ENCODE measurements around the gene ING3. TPM values are rescaled to one million over a fixed set of nuclear protein-coding genes. Genes with fewer than 3 reads are reported as not detected.

ING3 gene
- total and polyA plus RNA-seq, 2 of the 13 experiments (the other 11 are each of a cell fraction or from before 2014, with no cell fraction given): 6.9 to 12.8 TPM

DNA sequence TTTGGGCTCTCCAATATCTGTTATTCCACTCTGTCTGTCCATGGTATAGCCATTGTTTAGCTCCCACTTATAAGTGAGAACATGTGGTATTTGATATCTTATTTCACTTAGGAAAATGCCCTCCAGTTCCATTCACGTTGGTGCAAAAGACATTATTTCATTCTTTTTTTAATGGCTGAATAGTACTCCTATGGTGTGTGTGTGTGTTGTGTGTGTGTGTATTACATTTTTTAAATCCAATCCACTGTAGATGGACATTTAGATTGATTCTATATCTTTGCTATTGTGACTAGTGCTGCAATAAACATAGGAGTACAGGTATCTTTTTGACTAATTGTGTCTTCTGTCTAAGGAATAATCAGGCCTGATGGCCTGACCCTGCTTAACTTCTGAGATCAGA, 30.5 kb downstream of the ING3 start:
- CTCF ChIA-PET (ENCODE audit: low intra/inter-chr PET ratio, low total read pairs): no interaction called here
- ATAC-seq: no peak
- intact Hi-C loops (cut with micrococcal nuclease; ENCODE audit: unreplicated experiment): no loop called here

More for the DNA sequence above, 30.5 kb downstream of the ING3 start:
- Histone ChIP-seq H4K20me1 (ENCODE audit: insufficient read depth, low read length) (no peaks in the 10 kb centered on the region), H2AFZ (ENCODE audit: low read length) (no peak overlapping the region), H3K27me3 (ENCODE audit: control insufficient read depth in 1 of 2, insufficient read depth in 2 of 2, low read length in 2 of 2) (no peaks in the 10 kb centered on the region), H3K36me3 (replicated peaks in 1 of 2; ENCODE audit: control insufficient read depth in 1 of 2, insufficient read depth in 2 of 2, low read length in 2 of 2) (no peaks in the 10 kb centered on the region), H3K9me3 (ENCODE audit: low read length) (no peaks in the 10 kb centered on the region), H3K27ac (ENCODE audit: extremely low read length, insufficient read depth, low read length) (no peak overlapping the region), H3K4me3 (replicated peaks in 1 of 3; ENCODE audit: insufficient read depth in 1 of 3, low read depth in 2 of 3, low read length in 3 of 3) (no peak overlapping the region), H3K4me2 (ENCODE audit: low read depth, low read length) (no peak overlapping the region), H3K79me2 (ENCODE audit: insufficient read depth, low read length) (no peaks in the 10 kb centered on the region), H3K9ac (ENCODE audit: insufficient read depth, low read depth, low read length) (no peak overlapping the region), H3K4me1 (ENCODE audit: insufficient read depth, low read length) (no peaks in the 10 kb centered on the region)
- DNase-seq (ENCODE audit: low spot score) (no peak), FAIRE-seq (no peak)
- TF ChIP-seq SP140L (CRISPR knock-in tag; IDR thresholded peaks at IDR 0.05; ENCODE audit: borderline replicate concordance) (no peak), ZFP82 (CRISPR knock-in tag; IDR thresholded peaks at IDR 0.05; ENCODE audit: borderline replicate concordance) (no peak), CSRNP1 (CRISPR knock-in tag; IDR thresholded peaks at IDR 0.05) (no peak), HNRNPL (IDR thresholded peaks at IDR 0.05; ENCODE audit: low read depth, low read length) (no peak)
- TF ChIP-seq, protein P1, sequence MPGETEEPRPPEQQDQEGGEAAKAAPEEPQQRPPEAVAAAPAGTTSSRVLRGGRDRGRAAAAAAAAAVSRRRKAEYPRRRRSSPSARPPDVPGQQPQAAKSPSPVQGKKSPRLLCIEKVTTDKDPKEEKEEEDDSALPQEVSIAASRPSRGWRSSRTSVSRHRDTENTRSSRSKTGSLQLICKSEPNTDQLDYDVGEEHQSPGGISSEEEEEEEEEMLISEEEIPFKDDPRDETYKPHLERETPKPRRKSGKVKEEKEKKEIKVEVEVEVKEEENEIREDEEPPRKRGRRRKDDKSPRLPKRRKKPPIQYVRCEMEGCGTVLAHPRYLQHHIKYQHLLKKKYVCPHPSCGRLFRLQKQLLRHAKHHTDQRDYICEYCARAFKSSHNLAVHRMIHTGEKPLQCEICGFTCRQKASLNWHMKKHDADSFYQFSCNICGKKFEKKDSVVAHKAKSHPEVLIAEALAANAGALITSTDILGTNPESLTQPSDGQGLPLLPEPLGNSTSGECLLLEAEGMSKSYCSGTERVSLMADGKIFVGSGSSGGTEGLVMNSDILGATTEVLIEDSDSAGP (CRISPR knock-in tag; IDR thresholded peaks at IDR 0.05; ENCODE audit: borderline replicate concordance): no peak
- in situ Hi-C loops (cut with HindIII; ENCODE audit: extremely low pct_ligation_motif_present, low pct_unique_long_range_greater_than_20kb): no loop called here
- BruUV-seq (replicated peaks): no TSS peak
- POLR2A ChIA-PET: no interaction called here
- WGBS (ENCODE audit: low lambda C conversion rate): 5% methylated on average over 1 of the region's 1 CpG
